PC-9 (cell line): Measurements from ENCODE around the gene CAMK2B. TPM values are rescaled to one million over a fixed set of nuclear protein-coding genes. Genes with fewer than 3 reads are reported as not detected.

Experiments
- BruUV-seq: library from RNA; stranded (reverse); fragments of 400-500 nt; replicated peaks from 2 replicates; lab custom pipeline; 2021; lab: Mats Ljungman, UMichigan
- CTCF ChIA-PET: fragments of 300-600 bp; sonication (Branson Sonifier 250); formaldehyde crosslinking; loops from one replicate; lab custom pipeline; 2022; ENCODE audit warnings: antibody characterized with exemption; lab: Charles Lee
- POLR2A ChIA-PET: fragments of 300-600 bp; sonication (Branson Sonifier 250); formaldehyde crosslinking; loops from one replicate; lab custom pipeline; 2022; ENCODE audit warnings: antibody characterized with exemption; ENCODE audit not compliant: unreplicated experiment; lab: Charles Lee
- DNase-seq, 2 experiments: peaks; one replicate each; pipeline versions ENCODE4 v3.0.0 to v3.0.0-alpha.2; 2015 to 2022; ENCODE audit warnings: mixed read lengths in 1 of 2
- H2AFZ ChIP-seq: fragments of 200-600 bp; sonication (generic); 2 replicates; pipeline ENCODE4 v1.8.1; 2017; ENCODE audit warnings: antibody characterized with exemption
- H3F3A ChIP-seq: fragments of 200-600 bp; sonication (generic); 2 replicates; pipeline ENCODE4 v1.8.1; 2017; ENCODE audit warnings: antibody characterized with exemption, mild to moderate bottlenecking, low read depth; ENCODE audit not compliant: insufficient read depth
- H3K27ac ChIP-seq: fragments of 200-600 bp; sonication (generic); 2 replicates; pipeline ENCODE4 v1.6.1; 2016; ENCODE audit warnings: mixed run types
- H3K27me3 ChIP-seq: fragments of 200-600 bp; sonication (generic); 2 replicates; pipeline ENCODE4 v1.6.1; 2016; ENCODE audit warnings: low read depth, mixed run types; ENCODE audit not compliant: insufficient read depth
- H3K36me3 ChIP-seq: fragments of 200-600 bp; sonication (generic); 2 replicates; pipeline ENCODE4 v1.6.1; 2016; ENCODE audit warnings: low read depth, mixed run types
- H3K4me1 ChIP-seq: fragments of 200-600 bp; sonication (generic); replicated peaks from 2 replicates; pipeline ENCODE4 v1.6.1; 2016; ENCODE audit warnings: mixed run types; ENCODE audit not compliant: insufficient read depth
- H3K4me2 ChIP-seq: fragments of 200-600 bp; sonication (generic); 2 replicates; pipeline ENCODE4 v1.6.1; 2017; ENCODE audit warnings: mixed run types
- H3K4me3 ChIP-seq: fragments of 200-600 bp; sonication (generic); 2 replicates; pipeline ENCODE4 v1.6.1; 2016; ENCODE audit warnings: mixed run types
- H3K79me2 ChIP-seq: fragments of 200-600 bp; sonication (generic); 2 replicates; pipeline ENCODE4 v1.6.1; 2017; ENCODE audit warnings: low read depth, mixed run types
- H3K9me2 ChIP-seq: fragments of 200-600 bp; sonication (generic); 2 replicates; pipeline ENCODE4 v1.8.1; 2017; ENCODE audit warnings: mild to moderate bottlenecking; ENCODE audit not compliant: insufficient read depth
- H3K9me3 ChIP-seq: fragments of 200-600 bp; sonication (generic); 2 replicates; pipeline ENCODE4 v1.8.1; 2016; ENCODE audit warnings: low read depth; ENCODE audit not compliant: insufficient read depth
- H4K20me1 ChIP-seq: fragments of 200-600 bp; sonication (generic); 2 replicates; pipeline ENCODE4 v1.8.1; 2017; ENCODE audit not compliant: insufficient read depth
- CTCF ChIP-seq: fragments of 200-600 bp; sonication (generic); conservative IDR thresholded peaks from 2 replicates; pipeline ENCODE4 v1.6.1; 2017; ENCODE audit warnings: mixed run types, antibody characterized with exemption, mild to moderate bottlenecking, moderate library complexity
- EZH2 ChIP-seq: fragments of 200-600 bp; sonication (generic); IDR thresholded peaks from 2 replicates; pipeline ENCODE4 v1.8.0; 2017; ENCODE audit warnings: antibody characterized with exemption, low read depth
- intact Hi-C: fragments of 100-400 bp; cut with micrococcal nuclease; formaldehyde crosslinking; loops from one replicate; pipeline ENCODE4 v1.10.0; 2022; ENCODE audit not compliant: unreplicated experiment
- total RNA-seq: library from RNA; stranded (reverse); gene quantifications from 2 replicates; pipeline ENCODE4 v1.2.3, GENCODE V29; 2021

CAMK2B gene
- total RNA-seq, 1 experiment from 2014 or later: 0.15 TPM

- CTCF ChIA-PET: no interaction called here
- DNase-seq: no peak
- Histone ChIP-seq H3F3A (no peaks in the 10 kb centered on the region), H3K27me3 (peaks cover 15% of the 10 kb centered on the region), H2AFZ (no peak overlapping the region), H3K4me3 (no peak overlapping the region), H3K9me3 (no peaks in the 10 kb centered on the region), H3K4me2 (no peak overlapping the region), H3K79me2 (no peaks in the 10 kb centered on the region), H4K20me1 (no peaks in the 10 kb centered on the region), H3K36me3 (no peaks in the 10 kb centered on the region), H3K9me2 (no peaks in the 10 kb centered on the region), H3K27ac (no peak overlapping the region), H3K4me1 (no peaks in the 10 kb centered on the region)
- intact Hi-C loops: no loop called here
- TF ChIP-seq EZH2 (no peak), CTCF (no peak)
- POLR2A ChIA-PET: no interaction called here
- BruUV-seq: no TSS peak
Measured at GRCh38 chr7:44320794-44321371, 4.5 kb downstream of the CAMK2B start.

GRCh38 chr7:44320141-44320540 is 5.3 kb downstream of the CAMK2B start:
- peaks cover 3% of the 10 kb centered on the region; the same call in 1 of the 2 replicates for H3K9me3 ChIP-seq
- no peak overlapping the region for H2AFZ ChIP-seq
- CTCF ChIA-PET: no interaction called here
- H3K27ac ChIP-seq: no peak overlapping the region
- H3K36me3 ChIP-seq: no peaks in the 10 kb centered on the region
- no peaks in the 10 kb centered on the region for H3K79me2 ChIP-seq
- TF ChIP-seq EZH2 (no peak), CTCF (no peak)
- no peaks in the 10 kb centered on the region for H3K9me2 ChIP-seq
- POLR2A ChIA-PET: no interaction called here
- no peak for DNase-seq
- no peak overlapping the region for H3K4me2 ChIP-seq
- no peaks in the 10 kb centered on the region for H3F3A ChIP-seq
- H3K27me3 ChIP-seq: peaks cover 13% of the 10 kb centered on the region
- no TSS peak for BruUV-seq
- H3K4me3 ChIP-seq: no peak overlapping the region
- H4K20me1 ChIP-seq: no peaks in the 10 kb centered on the region
- no peaks in the 10 kb centered on the region for H3K4me1 ChIP-seq
- intact Hi-C loops: no loop called here

- CTCF ChIA-PET: no interaction called here
- H3K36me3 ChIP-seq: no peaks in the 10 kb centered on the region
Measured at GRCh38 chr7:44318332-44318731, 7.1 kb downstream of the CAMK2B start.

More at GRCh38 chr7:44318332-44318731, 7.1 kb downstream of the CAMK2B start:
- no peaks in the 10 kb centered on the region for H3K9me2 ChIP-seq
- no peaks in the 10 kb centered on the region for H3F3A ChIP-seq
- peaks cover 4% of the 10 kb centered on the region; the same call in 1 of the 2 replicates for H3K9me3 ChIP-seq
- no peaks in the 10 kb centered on the region for H3K79me2 ChIP-seq
- DNase-seq: no peak
- TF ChIP-seq EZH2 (no peak), CTCF (no peak)
- H3K4me3 ChIP-seq: no peak overlapping the region
- H3K27me3 ChIP-seq: peaks cover 7% of the 10 kb centered on the region
- no peak overlapping the region for H3K4me2 ChIP-seq
- POLR2A ChIA-PET: no interaction called here
- H4K20me1 ChIP-seq: no peaks in the 10 kb centered on the region
- H2AFZ ChIP-seq: no peak overlapping the region
- intact Hi-C loops: no loop called here
- no TSS peak for BruUV-seq
- H3K27ac ChIP-seq: no peak overlapping the region
- H3K4me1 ChIP-seq: no peaks in the 10 kb centered on the region
